Neural cell (in vitro differentiated cells): ENCODE results near the gene HSPA5. TPM values are rescaled to one million over a fixed set of nuclear protein-coding genes. Genes with fewer than 3 reads are reported as not detected.

ENCODE experiments used
- H2AFZ ChIP-seq: fragments of 200-600, 300-800 bp; sonication (generic), shearing (Covaris generic); 2 replicates; pipeline ENCODE4 v1.6.0; 2014; ENCODE audit warnings: low read depth, mild to moderate bottlenecking, antibody characterized with exemption, low read length, moderate library complexity
- H3F3A ChIP-seq: fragments of 200-600 bp; shearing (Covaris generic); 2 replicates; pipeline ENCODE4 v1.6.1; 2016; ENCODE audit warnings: mild to moderate bottlenecking, moderate library complexity, mixed read lengths, antibody characterized with exemption, low read length; ENCODE audit not compliant: insufficient read depth, poor library complexity, severe bottlenecking
- H3K27ac ChIP-seq: fragments of 200-600, 300-800 bp; sonication (generic), shearing (Covaris generic); 2 replicates; pipeline ENCODE4 v1.5.1; 2014; ENCODE audit warnings: mild to moderate bottlenecking, low read length, moderate library complexity
- H3K27me3 ChIP-seq: fragments of 300-800, 200-600 bp; sonication (generic), shearing (Covaris generic); 2 replicates; pipeline ENCODE4 v1.6.0; 2014; ENCODE audit warnings: mild to moderate bottlenecking, low read depth, low read length, moderate library complexity; ENCODE audit not compliant: insufficient read depth
- H3K36me3 ChIP-seq: fragments of 300-800, 200-600 bp; sonication (generic), shearing (Covaris generic); 2 replicates; pipeline ENCODE4 v1.5.1; 2014; ENCODE audit warnings: mild to moderate bottlenecking, antibody characterized with exemption, low read length, moderate library complexity; ENCODE audit not compliant: insufficient read depth
- H3K4me2 ChIP-seq: fragments of 300-800, 200-600 bp; sonication (generic), shearing (Covaris generic); 2 replicates; pipeline ENCODE4 v1.6.0; 2014; ENCODE audit warnings: mild to moderate bottlenecking, low read length
- H3K4me3 ChIP-seq: fragments of 300-800, 200-600 bp; sonication (generic), shearing (Covaris generic); 2 replicates; pipeline ENCODE4 v1.5.1; 2014; ENCODE audit warnings: mild to moderate bottlenecking, low read length, moderate library complexity
- H3K79me2 ChIP-seq: fragments of 200-600 bp; shearing (Covaris generic); replicated peaks from 2 replicates; pipeline ENCODE4 v1.6.0; 2014; ENCODE audit warnings: mild to moderate bottlenecking, low read length, moderate library complexity; ENCODE audit not compliant: insufficient read depth
- H3K9ac ChIP-seq: fragments of 300-800, 200-600 bp; sonication (generic), shearing (Covaris generic); 2 replicates; pipeline ENCODE4 v1.6.1; 2016; ENCODE audit warnings: mild to moderate bottlenecking, low read length, mixed read lengths
- H3K9me2 ChIP-seq: fragments of 200-600 bp; shearing (Covaris generic); 2 replicates; pipeline ENCODE4 v1.6.1; 2016; ENCODE audit warnings: mild to moderate bottlenecking, low read length, mixed read lengths; ENCODE audit not compliant: insufficient read depth
- H3K9me3 ChIP-seq: fragments of 200-600, 300-800 bp; sonication (generic), shearing (Covaris generic); 2 replicates; pipeline ENCODE4 v1.6.1; 2016; ENCODE audit warnings: mild to moderate bottlenecking, mixed run types, low read length, moderate library complexity, mixed read lengths
- H4K20me1 ChIP-seq: fragments of 200-600 bp; shearing (Covaris generic); 2 replicates; pipeline ENCODE4 v1.6.1; 2016; ENCODE audit warnings: mild to moderate bottlenecking, mixed run types; ENCODE audit not compliant: insufficient read depth
- EP300 ChIP-seq: fragments of 450-650 bp; conservative IDR thresholded peaks from 2 replicates; pipeline ENCODE4 v1.6.1; 2014; ENCODE audit warnings: antibody characterized with exemption, mild to moderate bottlenecking, moderate library complexity; ENCODE audit not compliant: poor library complexity, severe bottlenecking
- EZH2 ChIP-seq: fragments of 200-600, 300-800 bp; shearing (Covaris generic), sonication (generic); IDR thresholded peaks from 2 replicates; pipeline ENCODE4 v1.6.1; 2014; ENCODE audit warnings: antibody characterized with exemption, low read length, borderline replicate concordance, mild to moderate bottlenecking; ENCODE audit not compliant: insufficient read depth, poor library complexity, severe bottlenecking
- MXI1 ChIP-seq: fragments of 450-650 bp; conservative IDR thresholded peaks from 2 replicates; pipeline ENCODE4 v1.6.1; 2014; ENCODE audit warnings: antibody characterized with exemption, mild to moderate bottlenecking; ENCODE audit not compliant: poor library complexity, severe bottlenecking
- POLR2AphosphoS5 ChIP-seq: IDR thresholded peaks from 2 replicates; pipeline ENCODE4 v1.6.1; 2012
- RAD21 ChIP-seq: fragments of 450-650 bp; conservative IDR thresholded peaks from 2 replicates; pipeline ENCODE4 v1.6.1; 2014; ENCODE audit warnings: antibody characterized with exemption, mild to moderate bottlenecking, moderate library complexity
- SMC3 ChIP-seq: fragments of 450-650 bp; conservative IDR thresholded peaks from 2 replicates; pipeline ENCODE4 v1.6.1; 2014; ENCODE audit warnings: antibody characterized with exemption, mild to moderate bottlenecking, moderate library complexity; ENCODE audit not compliant: poor library complexity
- TAF1 ChIP-seq: IDR thresholded peaks from 2 replicates; pipeline ENCODE4 v1.6.1; 2012; ENCODE audit warnings: low read depth
- polyA plus RNA-seq: library from polyadenylated mRNA; depleted of rRNA; stranded (reverse); fragments of >200 nt; gene quantifications from 2 replicates; pipeline ENCODE4 v1.2.3, GENCODE V29; 2014
- TF ChIP-seq, protein P1 (sequence below): fragments of 450-650 bp; IDR thresholded peaks from 2 replicates; pipeline ENCODE4 v1.5.1; 2014; ENCODE audit warnings: antibody characterized with exemption, mild to moderate bottlenecking, moderate library complexity; ENCODE audit not compliant: poor library complexity, severe bottlenecking
- TF ChIP-seq, protein P2 (sequence below): IDR thresholded peaks from 2 replicates; pipeline ENCODE4 v1.6.1; 2012; ENCODE audit warnings: borderline replicate concordance

Gene HSPA5
- polyA plus RNA-seq, 1 donor from 2014 or later, result 17.6 TPM

DNA sequence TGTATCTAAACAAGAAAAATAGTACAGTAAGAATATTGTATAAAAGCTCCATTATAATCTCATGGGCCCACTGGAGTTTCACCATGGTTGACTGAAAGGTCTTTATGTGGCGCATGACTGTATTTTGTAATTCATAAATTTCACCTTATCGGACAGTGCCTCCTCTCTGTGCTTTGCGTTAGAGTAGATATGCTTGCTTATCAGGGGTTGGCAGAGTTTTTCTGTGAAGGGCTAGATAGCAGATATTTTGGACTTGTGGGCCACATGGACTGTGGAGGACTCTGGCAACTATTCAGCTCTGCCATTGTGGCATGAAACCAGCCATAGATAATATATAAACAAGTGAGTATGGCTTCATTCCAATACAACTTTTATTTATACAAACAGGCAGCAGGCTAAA lies 43.7 kb upstream of the HSPA5 start:
- H3K4me3 ChIP-seq, result no peak overlapping the region
- H3F3A ChIP-seq, result no peaks in the 10 kb centered on the region
- no peaks in the 10 kb centered on the region for H3K9me2 ChIP-seq
- no peaks in the 10 kb centered on the region for H3K9me3 ChIP-seq
- no peak overlapping the region for H2AFZ ChIP-seq
- H3K36me3 ChIP-seq, result no peaks in the 10 kb centered on the region
- no peak overlapping the region for H3K9ac ChIP-seq
- H3K79me2 ChIP-seq, result peaks cover 4% of the 10 kb centered on the region
- H4K20me1 ChIP-seq, result no peaks in the 10 kb centered on the region
- H3K27ac ChIP-seq, result no peak overlapping the region
- H3K27me3 ChIP-seq, result no peaks in the 10 kb centered on the region
- TF ChIP-seq, protein P1, sequence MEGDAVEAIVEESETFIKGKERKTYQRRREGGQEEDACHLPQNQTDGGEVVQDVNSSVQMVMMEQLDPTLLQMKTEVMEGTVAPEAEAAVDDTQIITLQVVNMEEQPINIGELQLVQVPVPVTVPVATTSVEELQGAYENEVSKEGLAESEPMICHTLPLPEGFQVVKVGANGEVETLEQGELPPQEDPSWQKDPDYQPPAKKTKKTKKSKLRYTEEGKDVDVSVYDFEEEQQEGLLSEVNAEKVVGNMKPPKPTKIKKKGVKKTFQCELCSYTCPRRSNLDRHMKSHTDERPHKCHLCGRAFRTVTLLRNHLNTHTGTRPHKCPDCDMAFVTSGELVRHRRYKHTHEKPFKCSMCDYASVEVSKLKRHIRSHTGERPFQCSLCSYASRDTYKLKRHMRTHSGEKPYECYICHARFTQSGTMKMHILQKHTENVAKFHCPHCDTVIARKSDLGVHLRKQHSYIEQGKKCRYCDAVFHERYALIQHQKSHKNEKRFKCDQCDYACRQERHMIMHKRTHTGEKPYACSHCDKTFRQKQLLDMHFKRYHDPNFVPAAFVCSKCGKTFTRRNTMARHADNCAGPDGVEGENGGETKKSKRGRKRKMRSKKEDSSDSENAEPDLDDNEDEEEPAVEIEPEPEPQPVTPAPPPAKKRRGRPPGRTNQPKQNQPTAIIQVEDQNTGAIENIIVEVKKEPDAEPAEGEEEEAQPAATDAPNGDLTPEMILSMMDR, result no peak
- TF ChIP-seq MXI1, result no peak
- no peak for TF ChIP-seq SMC3
- TF ChIP-seq, protein P2, sequence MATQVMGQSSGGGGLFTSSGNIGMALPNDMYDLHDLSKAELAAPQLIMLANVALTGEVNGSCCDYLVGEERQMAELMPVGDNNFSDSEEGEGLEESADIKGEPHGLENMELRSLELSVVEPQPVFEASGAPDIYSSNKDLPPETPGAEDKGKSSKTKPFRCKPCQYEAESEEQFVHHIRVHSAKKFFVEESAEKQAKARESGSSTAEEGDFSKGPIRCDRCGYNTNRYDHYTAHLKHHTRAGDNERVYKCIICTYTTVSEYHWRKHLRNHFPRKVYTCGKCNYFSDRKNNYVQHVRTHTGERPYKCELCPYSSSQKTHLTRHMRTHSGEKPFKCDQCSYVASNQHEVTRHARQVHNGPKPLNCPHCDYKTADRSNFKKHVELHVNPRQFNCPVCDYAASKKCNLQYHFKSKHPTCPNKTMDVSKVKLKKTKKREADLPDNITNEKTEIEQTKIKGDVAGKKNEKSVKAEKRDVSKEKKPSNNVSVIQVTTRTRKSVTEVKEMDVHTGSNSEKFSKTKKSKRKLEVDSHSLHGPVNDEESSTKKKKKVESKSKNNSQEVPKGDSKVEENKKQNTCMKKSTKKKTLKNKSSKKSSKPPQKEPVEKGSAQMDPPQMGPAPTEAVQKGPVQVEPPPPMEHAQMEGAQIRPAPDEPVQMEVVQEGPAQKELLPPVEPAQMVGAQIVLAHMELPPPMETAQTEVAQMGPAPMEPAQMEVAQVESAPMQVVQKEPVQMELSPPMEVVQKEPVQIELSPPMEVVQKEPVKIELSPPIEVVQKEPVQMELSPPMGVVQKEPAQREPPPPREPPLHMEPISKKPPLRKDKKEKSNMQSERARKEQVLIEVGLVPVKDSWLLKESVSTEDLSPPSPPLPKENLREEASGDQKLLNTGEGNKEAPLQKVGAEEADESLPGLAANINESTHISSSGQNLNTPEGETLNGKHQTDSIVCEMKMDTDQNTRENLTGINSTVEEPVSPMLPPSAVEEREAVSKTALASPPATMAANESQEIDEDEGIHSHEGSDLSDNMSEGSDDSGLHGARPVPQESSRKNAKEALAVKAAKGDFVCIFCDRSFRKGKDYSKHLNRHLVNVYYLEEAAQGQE, result no peak
- TF ChIP-seq EP300, result no peak
- TF ChIP-seq TAF1, result no peak
- TF ChIP-seq EZH2, result no peak
- no peak for TF ChIP-seq RAD21
- TF ChIP-seq POLR2AphosphoS5, result no peak
- no peak overlapping the region for H3K4me2 ChIP-seq

DNA sequence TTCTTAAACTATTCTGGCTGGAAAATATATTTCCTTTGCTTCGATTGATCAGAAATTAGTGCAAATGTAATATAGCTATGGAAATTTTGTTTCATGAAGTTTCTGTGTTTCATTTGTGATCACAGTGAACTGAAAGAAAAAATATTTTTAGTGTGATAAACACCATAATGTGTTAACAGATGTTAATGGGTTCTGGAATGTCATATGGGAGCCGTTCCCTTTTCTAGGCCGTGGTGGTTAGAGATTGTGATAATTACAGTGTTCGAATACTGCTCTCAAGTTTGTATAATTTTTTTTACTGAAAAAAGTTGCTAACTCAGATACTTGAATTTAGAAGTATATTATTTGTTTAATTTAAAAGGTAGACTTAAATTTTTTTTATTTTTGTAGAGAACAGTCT lies 39.8 kb upstream of the HSPA5 start:
- Histone ChIP-seq H3K4me2 (no peak overlapping the region), H3K4me3 (no peak overlapping the region), H3K9me2 (no peaks in the 10 kb centered on the region), H2AFZ (no peak overlapping the region), H3K9me3 (no peaks in the 10 kb centered on the region), H3K36me3 (no peaks in the 10 kb centered on the region), H4K20me1 (no peaks in the 10 kb centered on the region), H3K27ac (no peak overlapping the region), H3F3A (no peaks in the 10 kb centered on the region), H3K27me3 (no peaks in the 10 kb centered on the region), H3K9ac (no peak overlapping the region), H3K79me2 (peaks cover 13% of the 10 kb centered on the region)
- TF ChIP-seq, protein P1, result no peak
- TF ChIP-seq SMC3 (no peak), RAD21 (no peak), MXI1 (no peak), TAF1 (no peak), EZH2 (no peak), POLR2AphosphoS5 (no peak), EP300 (no peak)
- TF ChIP-seq, protein P2, result no peak
